ENCODE data around the gene ARSI.

DNA sequence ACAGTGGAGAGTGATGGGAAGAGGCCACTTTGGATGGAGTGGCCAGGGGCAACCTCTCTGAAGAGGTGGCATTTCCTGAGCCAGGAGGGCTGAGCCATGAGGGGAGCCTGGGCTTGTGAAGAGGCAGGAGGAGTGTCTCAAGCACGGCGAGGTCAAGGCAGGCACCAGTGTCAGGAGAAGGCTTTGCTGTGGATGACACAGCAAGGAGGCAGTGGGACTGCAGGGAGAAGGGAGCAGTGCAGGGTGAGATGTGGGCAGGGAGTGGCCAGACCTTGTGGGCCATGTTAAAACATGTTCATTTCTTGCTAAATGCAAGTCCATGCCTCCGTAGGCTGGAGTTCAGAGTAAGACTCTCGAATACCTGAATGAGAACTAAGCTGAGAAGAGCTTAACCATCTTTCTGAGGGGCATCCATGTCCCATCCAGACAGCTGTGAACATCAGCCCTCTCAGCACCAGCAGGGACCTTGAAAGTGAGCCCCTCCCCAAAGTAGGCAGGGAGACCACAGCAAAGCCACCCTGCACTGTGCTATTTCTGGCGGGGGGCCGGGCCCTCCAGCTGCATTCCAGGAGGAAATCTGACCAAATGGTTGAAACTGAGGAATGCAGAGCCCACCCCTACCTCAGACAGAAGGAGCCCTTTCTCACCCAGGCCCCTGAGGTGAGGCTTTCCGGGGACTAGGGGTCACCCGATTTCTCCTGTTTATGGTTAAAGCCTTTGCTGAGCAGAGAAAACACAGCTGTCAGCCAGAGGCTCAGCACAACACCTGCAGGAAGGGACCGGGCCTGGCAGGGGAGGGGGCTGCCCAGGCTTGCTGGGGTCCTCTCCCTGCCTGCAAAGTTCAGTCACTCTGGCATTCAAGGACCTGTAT is 16.1 kb upstream of the ARSI start:
- TF ChIP-seq, protein P1, sequence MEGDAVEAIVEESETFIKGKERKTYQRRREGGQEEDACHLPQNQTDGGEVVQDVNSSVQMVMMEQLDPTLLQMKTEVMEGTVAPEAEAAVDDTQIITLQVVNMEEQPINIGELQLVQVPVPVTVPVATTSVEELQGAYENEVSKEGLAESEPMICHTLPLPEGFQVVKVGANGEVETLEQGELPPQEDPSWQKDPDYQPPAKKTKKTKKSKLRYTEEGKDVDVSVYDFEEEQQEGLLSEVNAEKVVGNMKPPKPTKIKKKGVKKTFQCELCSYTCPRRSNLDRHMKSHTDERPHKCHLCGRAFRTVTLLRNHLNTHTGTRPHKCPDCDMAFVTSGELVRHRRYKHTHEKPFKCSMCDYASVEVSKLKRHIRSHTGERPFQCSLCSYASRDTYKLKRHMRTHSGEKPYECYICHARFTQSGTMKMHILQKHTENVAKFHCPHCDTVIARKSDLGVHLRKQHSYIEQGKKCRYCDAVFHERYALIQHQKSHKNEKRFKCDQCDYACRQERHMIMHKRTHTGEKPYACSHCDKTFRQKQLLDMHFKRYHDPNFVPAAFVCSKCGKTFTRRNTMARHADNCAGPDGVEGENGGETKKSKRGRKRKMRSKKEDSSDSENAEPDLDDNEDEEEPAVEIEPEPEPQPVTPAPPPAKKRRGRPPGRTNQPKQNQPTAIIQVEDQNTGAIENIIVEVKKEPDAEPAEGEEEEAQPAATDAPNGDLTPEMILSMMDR (IDR thresholded peaks at IDR 0.05): no peak
- no peak for TF ChIP-seq POLR2A (IDR thresholded peaks at IDR 0.05)
